Ectodermal cell (in vitro differentiated cells): ENCODE measurements around the gene OR6C76. TPM values are rescaled to one million over a fixed set of nuclear protein-coding genes. Genes with fewer than 3 reads are reported as not detected.
"Not testable (repeated sequence)": the region's sequence is repeated elsewhere in the genome, so short reads cannot be mapped to it uniquely, and the experiment has no call there.

Experiments
- H3K27ac ChIP-seq: 2 replicates; pipeline ENCODE4 v1.7.0; 2013; ENCODE audit warnings: mild to moderate bottlenecking, low read depth, low read length; ENCODE audit not compliant: insufficient read depth, poor library complexity, severe bottlenecking
- H3K27me3 ChIP-seq: 2 replicates; pipeline ENCODE4 v1.7.0; 2013; ENCODE audit warnings: mild to moderate bottlenecking, low read length; ENCODE audit not compliant: insufficient read depth, control insufficient read depth, poor library complexity, severe bottlenecking
- H3K36me3 ChIP-seq: one replicate; pipeline ENCODE4 v1.7.0; 2013; ENCODE audit warnings: low read length; ENCODE audit not compliant: control insufficient read depth, insufficient read depth
- H3K4me1 ChIP-seq: one replicate; pipeline ENCODE4 v1.7.0; 2013; ENCODE audit warnings: low read length; ENCODE audit not compliant: control insufficient read depth, insufficient read depth
- H3K4me3 ChIP-seq: 2 replicates; pipeline ENCODE4 v1.7.0; 2013; ENCODE audit warnings: low read depth, low read length, control low read depth; ENCODE audit not compliant: insufficient read depth
- H3K9me3 ChIP-seq: 2 replicates; pipeline ENCODE4 v1.7.0; 2013; ENCODE audit warnings: mild to moderate bottlenecking, low read length, moderate library complexity; ENCODE audit not compliant: control insufficient read depth
- WGBS, 2 experiments: methylation state at CpG; one replicate each; pipeline ENCODE4 v1.1.7; 2013; ENCODE audit warnings: missing lambda C conversion rate in 2 of 2; 5-methylcytosine and 5-hydroxymethylcytosine counted together
- polyA plus RNA-seq, 4 experiments: library from polyadenylated mRNA; stranded (reverse); fragments of 50-300 nt; gene quantifications; one replicate each; pipeline ENCODE4 v1.2.3, GENCODE V29; 2013

Gene OR6C76
- polyA plus RNA-seq (2013, experiment 1 of 4): not detected
- not detected for polyA plus RNA-seq (2013, experiment 2 of 4)
- polyA plus RNA-seq (2013, experiment 3 of 4): not detected
- polyA plus RNA-seq (2013, experiment 4 of 4): not detected

GRCh38 chr12:55425954-55426353, at the start of gene OR6C76:
TSS of gene OR6C76 (plus strand) at chr12:55426254. CDS start at chr12:55426254, 0 bp downstream.
- no peaks in the 10 kb centered on the region for H3K36me3 ChIP-seq
- H3K27ac ChIP-seq: no peak within 1 kb of the TSS
- WGBS, 2 experiments: 96% methylated on average over 4 of the region's 4 CpGs
- no peak within 1 kb of the TSS for H3K4me3 ChIP-seq
- H3K27me3 ChIP-seq: no peaks in the 10 kb centered on the region
- H3K9me3 ChIP-seq: no peaks in the 10 kb centered on the region
- peaks cover 6% of the 10 kb centered on the region for H3K4me1 ChIP-seq

GRCh38 chr12:55385891-55386290, 40.2 kb upstream of the OR6C76 start:
- H3K36me3 ChIP-seq: no peaks in the 10 kb centered on the region
- H3K27me3 ChIP-seq: no peaks in the 10 kb centered on the region
- no peak overlapping the region for H3K27ac ChIP-seq
- no peaks in the 10 kb centered on the region for H3K4me1 ChIP-seq
- H3K9me3 ChIP-seq: no peaks in the 10 kb centered on the region
- no peak overlapping the region for H3K4me3 ChIP-seq

- Histone ChIP-seq H3K4me3 (no peak overlapping the region), H3K27me3 (no peaks in the 10 kb centered on the region), H3K36me3 (no peaks in the 10 kb centered on the region), H3K9me3 (no peaks in the 10 kb centered on the region), H3K4me1 (no peaks in the 10 kb centered on the region), H3K27ac (no peak overlapping the region)
- 93 to 94% methylated on average over 23 of the region's 23 CpGs for WGBS, 2 experiments
Measured at GRCh38 chr12:55392032-55392795, 33.8 kb upstream of the OR6C76 start.

DNA sequence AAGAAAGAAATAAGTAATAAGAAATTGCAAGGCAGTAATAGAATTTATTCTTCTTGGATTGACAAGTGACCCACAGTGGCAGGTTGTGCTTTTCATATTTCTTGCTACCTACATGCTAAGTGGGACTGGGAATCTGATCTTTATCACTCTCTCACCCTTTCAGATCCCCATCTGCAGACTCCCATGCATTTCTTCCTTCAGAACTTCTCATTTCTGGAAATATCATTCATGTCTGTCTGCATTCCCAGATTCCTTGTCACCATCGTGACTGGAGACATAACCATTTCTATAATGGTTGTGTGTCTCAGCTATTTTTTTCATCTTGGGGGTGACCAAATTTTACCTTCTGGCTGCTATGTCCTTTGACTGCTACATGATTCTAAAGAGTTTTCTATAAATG, 29.7 kb upstream of the OR6C76 start:
- Histone ChIP-seq H3K27me3 (no peaks in the 10 kb centered on the region), H3K4me1 (no peaks in the 10 kb centered on the region), H3K9me3 (peaks cover 2% of the 10 kb centered on the region), H3K4me3 (no peak overlapping the region), H3K36me3 (no peaks in the 10 kb centered on the region), H3K27ac (no peak overlapping the region)
- 94 to 100% methylated on average over 1 of the region's 1 CpG for WGBS, 2 experiments

DNA sequence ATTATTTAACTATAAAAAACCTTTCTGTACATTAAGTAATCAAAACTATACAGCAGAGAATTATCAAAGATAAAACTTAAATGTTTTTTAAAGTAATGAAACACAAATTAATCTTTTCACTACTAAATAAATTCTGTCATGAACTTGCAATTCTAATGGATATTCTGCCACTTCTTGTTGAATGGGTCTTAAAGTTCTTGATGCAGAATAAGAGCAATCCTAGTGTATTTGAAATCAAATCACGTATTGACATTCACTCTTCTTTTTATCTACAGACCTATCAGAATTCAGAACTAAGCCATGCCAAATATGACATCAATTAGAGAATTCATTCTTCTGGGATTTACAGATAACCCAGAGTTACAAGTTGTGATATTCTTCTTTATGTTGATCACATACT, 25.8 kb upstream of the OR6C76 start, which contains the start of gene OR6C65:
Gene OR6C65 (plus strand): TSS at position 301 of the 400 bp plus-strand sequence. CDS start 0 bp downstream, at position 301.
- Histone ChIP-seq H3K9me3 (peaks cover 2% of the 10 kb centered on the region), H3K27me3 (no peaks in the 10 kb centered on the region), H3K4me1 (no peaks in the 10 kb centered on the region), H3K36me3 (no peaks in the 10 kb centered on the region), H3K4me3 (no peak within 1 kb of the TSS), H3K27ac (no peak within 1 kb of the TSS)
- 89 to 92% methylated on average over 1 of the region's 1 CpG for WGBS, 2 experiments

- no peaks in the 10 kb centered on the region for H3K4me1 ChIP-seq
- H3K36me3 ChIP-seq: no peaks in the 10 kb centered on the region
- no peak overlapping the region for H3K27ac ChIP-seq
- no peak overlapping the region for H3K4me3 ChIP-seq
- WGBS, 2 experiments: 83% methylated on average over 1 of the region's 1 CpG; no CpG with 5 or more reads in 1 of the 2 experiments
- no peaks in the 10 kb centered on the region for H3K27me3 ChIP-seq
- no peaks in the 10 kb centered on the region for H3K9me3 ChIP-seq
Measured at GRCh38 chr12:55407866-55408265, 18.2 kb upstream of the OR6C76 start.

- WGBS, 2 experiments: 83 to 96% methylated on average over 1 of the region's 1 CpG
Measured at GRCh38 chr12:55409133-55409532, 16.9 kb upstream of the OR6C76 start.

DNA sequence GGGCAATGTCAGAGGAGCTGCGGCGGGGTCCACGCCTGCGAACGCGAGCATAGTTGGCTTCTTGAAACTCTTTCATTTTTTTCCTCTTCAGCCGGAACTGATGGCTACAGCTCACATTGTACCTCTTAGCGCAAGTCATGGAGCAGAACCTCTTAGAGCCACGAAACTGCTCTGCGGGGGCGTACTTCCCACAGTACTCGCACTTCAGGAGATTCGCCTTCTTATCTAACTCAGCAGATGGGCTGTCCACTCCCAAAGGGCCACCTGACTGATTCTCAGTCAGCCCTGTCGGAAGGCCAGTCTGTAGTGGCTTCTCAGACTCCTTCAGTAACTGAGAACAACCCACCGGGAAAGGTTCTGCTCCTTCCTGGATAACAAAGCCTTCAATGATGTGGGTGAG, 13.9 kb upstream of the OR6C76 start:
- H3K4me1 ChIP-seq, H3K27me3 ChIP-seq: not testable (repeated sequence)
- WGBS, 2 experiments: 97% methylated on average over 15 of the region's 15 CpGs

More at GRCh38 chr12:55409133-55409532, 16.9 kb upstream of the OR6C76 start:
- not testable (repeated sequence) for H3K9me3 ChIP-seq, H3K27me3 ChIP-seq, H3K4me1 ChIP-seq, H3K36me3 ChIP-seq, H3K27ac ChIP-seq, H3K4me3 ChIP-seq

DNA sequence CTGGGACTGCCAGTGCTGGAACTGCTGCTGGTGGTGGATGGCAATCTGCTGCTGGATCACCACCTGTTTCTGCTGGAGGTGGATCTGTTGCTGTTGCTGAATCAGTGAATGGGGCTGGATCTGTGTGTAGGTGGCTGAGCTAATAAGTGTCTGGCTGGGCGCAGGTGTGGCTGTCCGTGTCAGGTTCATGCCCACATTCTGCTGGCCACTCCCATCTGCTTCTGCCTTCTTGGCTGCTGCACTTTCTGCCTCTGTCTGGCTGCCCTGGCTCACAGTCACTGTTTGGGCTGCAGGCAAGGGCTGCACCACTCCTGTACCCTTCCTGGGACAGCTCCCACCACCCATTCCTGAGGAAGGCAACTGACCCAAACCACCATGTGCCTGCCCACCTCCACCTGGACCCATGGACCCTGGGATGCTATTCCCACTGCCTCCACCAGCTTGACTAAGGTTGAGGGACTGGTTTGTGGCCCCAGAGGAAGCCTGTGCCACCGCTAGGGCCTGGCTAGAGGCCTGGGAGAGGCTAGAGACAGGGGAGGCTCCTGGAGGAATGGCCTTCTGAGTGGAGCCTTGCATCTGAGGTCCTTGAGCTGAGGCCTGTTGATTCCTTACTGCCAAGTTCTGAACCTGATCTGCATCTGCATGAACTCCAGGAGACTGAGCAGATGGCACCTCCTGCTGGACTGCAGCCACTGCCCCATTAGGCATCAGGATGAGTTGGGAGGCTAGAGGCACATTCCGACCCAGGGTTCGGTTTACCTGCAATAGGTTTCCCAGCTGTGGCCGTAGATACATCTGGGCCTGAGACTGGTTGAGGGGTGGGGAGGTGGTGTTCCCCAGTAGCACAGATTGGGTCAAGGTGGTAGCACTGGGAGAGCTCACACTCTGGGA, 12.3 kb upstream of the OR6C76 start:
- H3K9me3 ChIP-seq, H3K27ac ChIP-seq, H3K4me1 ChIP-seq, H3K27me3 ChIP-seq, H3K36me3 ChIP-seq, H3K4me3 ChIP-seq: not testable (repeated sequence)
- 88 to 97% methylated on average over 4 to 5 of the region's 6 CpGs for WGBS, 2 experiments

More for the DNA sequence above, 13.9 kb upstream of the OR6C76 start:
- not testable (repeated sequence) for H3K36me3 ChIP-seq, H3K9me3 ChIP-seq, H3K27ac ChIP-seq, H3K4me3 ChIP-seq

DNA sequence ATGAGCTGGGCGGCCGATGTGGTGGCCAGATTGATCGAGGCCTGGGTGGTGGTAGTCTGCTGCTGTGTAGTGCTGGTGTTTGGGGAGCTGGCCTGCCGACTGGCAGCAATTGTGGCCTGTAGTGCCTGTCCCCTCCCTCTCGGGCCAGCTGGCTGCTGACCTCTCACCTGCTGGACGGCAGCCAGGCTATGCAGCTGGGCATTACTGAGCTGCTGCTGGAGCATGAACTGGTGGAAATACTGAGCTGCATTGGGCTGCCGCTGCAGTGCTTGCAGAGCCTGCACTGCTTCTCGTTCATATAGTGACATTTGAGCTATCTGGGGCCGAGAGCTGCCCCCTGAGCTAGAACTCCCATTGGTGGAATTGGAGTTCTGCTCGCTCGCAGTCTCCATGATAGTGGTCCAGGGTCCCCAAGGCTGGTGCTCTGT, 11.6 kb upstream of the OR6C76 start:
- 79 to 81% methylated on average over 10 to 11 of the region's 11 CpGs for WGBS, 2 experiments
- not testable (repeated sequence) for H3K4me1 ChIP-seq, H3K9me3 ChIP-seq, H3K27me3 ChIP-seq, H3K36me3 ChIP-seq, H3K4me3 ChIP-seq, H3K27ac ChIP-seq
